Astrocyte of the spinal cord (primary cell): ENCODE data around the gene CGB3.

Experiments
- DNase-seq: peaks from one replicate; pipeline ENCODE4 v3.0.0; 2011; ENCODE audit warnings: low read depth, low spot score
- H3K4me3 ChIP-seq: 2 replicates; pipeline ENCODE4 v1.5.1; 2011; ENCODE audit warnings: low read depth, mild to moderate bottlenecking, low read length, moderate library complexity
- in situ Hi-C: cut with HindIII; loops from 2 replicates; pipeline ENCODE4 v1.10.0; 2017; ENCODE audit warnings: low sequenced_read_pairs
- TF ChIP-seq, protein P1 (sequence below): IDR thresholded peaks from 2 replicates; pipeline ENCODE4 v1.5.1; 2012; ENCODE audit warnings: low read depth, mild to moderate bottlenecking, low read length, inconsistent platforms

The CGB3 gene

DNA sequence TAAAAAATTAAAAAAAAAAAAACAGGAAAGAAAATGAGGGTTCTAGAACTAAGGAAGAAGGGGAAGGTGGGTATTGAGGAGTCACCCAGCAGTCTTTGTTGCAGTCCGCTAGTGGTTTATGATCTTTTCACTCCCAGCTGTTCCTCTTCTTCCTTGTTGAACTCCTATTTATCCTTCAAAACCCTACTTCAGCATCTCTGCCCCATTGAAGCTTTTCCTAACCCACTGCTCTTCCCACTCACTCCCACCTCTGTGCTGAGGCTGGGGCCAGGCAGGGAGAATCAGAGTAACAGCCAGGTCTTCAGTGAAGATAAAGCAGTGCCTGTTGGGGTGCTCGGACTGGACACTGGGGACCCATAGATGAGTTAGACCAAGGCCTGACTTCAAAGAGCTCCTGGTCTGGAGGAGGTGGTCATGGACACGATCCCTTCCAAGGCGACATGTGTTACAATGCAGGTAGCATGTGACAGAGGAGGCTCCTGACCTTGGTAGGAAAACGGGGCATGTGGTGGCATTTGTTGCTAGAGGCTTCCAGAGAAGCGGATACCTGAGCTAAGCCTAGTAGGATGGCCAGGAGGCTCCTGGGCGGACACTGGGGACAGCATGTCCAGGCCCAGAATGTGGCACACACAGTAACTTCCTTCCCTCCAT is 19.0 kb downstream of the CGB3 start:
- DNase-seq = no peak
- TF ChIP-seq, protein P1, sequence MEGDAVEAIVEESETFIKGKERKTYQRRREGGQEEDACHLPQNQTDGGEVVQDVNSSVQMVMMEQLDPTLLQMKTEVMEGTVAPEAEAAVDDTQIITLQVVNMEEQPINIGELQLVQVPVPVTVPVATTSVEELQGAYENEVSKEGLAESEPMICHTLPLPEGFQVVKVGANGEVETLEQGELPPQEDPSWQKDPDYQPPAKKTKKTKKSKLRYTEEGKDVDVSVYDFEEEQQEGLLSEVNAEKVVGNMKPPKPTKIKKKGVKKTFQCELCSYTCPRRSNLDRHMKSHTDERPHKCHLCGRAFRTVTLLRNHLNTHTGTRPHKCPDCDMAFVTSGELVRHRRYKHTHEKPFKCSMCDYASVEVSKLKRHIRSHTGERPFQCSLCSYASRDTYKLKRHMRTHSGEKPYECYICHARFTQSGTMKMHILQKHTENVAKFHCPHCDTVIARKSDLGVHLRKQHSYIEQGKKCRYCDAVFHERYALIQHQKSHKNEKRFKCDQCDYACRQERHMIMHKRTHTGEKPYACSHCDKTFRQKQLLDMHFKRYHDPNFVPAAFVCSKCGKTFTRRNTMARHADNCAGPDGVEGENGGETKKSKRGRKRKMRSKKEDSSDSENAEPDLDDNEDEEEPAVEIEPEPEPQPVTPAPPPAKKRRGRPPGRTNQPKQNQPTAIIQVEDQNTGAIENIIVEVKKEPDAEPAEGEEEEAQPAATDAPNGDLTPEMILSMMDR = no peak
- H3K4me3 ChIP-seq = no peak overlapping the region
- in situ Hi-C loops = no loop called here

DNA sequence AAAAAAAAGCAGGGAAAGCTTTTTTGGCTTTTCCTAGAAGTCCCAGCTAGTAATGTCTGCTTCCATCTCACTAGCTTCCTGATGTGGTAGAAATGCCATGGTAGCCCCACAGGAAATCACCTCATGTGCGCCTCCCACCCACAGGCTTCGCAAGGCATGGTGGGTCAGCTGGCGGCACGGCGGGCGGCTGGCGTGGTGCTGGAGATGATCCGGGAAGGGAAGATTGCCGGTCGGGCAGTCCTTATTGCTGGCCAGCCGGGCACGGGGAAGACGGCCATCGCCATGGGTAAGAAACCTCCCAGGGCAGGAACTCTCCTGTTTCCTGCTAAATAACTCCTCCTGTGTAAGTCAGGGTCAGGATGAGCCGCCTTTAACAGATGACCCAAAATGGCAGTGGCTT is 20.0 kb downstream of the CGB3 start:
- TF ChIP-seq, protein P1 = no peak
- in situ Hi-C loops = no loop called here
- no peak overlapping the region for H3K4me3 ChIP-seq
- DNase-seq = no peak

DNA sequence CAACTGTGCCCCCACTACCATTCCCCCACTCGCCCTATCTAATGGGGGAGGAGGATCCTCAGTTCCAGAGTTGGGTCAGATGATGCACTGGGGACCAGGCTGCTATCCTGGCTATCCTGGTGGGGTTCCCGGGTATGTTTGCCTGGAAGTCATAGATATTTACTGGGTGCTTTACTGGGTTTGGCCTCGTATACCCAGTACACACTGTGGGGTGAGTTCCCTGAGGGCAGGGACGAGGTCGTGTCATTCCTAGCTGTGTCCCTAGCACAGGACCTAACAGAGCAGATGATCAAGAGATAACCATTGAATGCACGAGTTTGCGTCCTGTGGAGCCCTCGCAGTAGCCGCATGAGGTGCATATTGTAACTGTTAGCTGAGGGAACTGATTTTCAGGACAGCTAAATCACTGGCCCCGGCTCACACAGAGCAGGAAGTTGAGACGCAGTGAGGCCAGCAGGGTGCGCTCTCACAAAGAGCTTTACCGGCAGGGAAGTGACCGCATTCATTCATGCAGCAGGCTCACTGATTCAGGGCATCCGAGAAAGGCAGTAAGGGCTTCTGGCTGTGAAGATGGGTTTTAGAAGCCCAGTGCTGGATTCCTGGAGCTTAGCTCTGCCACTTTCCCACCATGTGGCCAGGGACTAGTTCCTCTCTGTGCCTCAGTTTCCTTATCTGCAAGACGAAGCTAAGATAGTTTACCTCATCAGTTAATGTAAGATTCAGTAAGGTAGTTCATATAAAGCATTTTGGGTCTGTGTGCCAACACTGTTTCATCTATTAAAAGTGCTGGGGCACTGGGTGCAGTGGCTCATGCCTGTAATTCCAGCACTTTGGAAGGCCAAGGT is 24.4 kb downstream of the CGB3 start:
- no peak overlapping the region for H3K4me3 ChIP-seq
- TF ChIP-seq, protein P1 = peak; percentile 89
- in situ Hi-C loops = no loop called here
- DNase-seq = peak; percentile 73

DNA sequence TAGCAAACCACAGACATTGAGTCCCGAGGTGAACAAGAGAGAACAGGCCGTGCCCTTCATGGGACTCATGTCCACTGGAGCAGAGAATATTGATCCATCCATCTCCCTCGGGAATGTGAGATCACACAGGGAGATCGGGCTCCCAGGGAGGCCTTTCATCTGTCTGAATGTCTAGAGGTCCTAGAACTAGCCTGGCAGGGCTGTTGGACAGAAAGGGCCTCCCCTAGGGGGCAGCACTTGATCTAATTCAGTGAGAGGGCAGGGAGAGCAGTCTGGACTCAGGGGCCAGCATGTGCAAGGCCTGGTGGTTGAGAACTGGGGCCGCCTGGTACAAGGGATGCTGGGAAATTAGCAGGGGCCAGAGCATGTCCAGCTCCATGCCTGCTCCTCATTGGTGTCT is 26.2 kb downstream of the CGB3 start:
- TF ChIP-seq, protein P1 = peak; percentile 68
- DNase-seq = peak; percentile 49
- H3K4me3 ChIP-seq = no peak overlapping the region
- in situ Hi-C loops = no loop called here

DNA sequence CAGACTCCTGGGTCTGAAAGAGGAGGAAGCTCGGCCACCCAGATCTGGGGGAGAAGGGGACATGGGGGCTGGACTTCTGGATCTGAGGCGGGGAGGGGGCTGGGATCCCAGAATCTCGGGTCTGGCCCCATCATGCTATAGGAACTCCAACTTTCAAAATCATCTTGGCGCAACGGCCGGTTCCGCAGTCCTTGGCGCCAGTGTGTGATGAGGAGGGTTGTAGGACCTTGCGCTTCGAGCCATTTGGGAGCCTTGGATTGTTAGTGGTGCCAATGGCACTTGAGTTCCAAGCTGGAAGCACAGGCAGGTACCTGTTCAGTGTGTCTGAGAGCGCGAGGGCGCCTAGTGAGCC is 30.1 kb downstream of the CGB3 start:
- peak overlapping the region; percentile 74 for H3K4me3 ChIP-seq
- TF ChIP-seq, protein P1 = no peak
- DNase-seq = no peak
- in situ Hi-C loops = no loop called here

DNA sequence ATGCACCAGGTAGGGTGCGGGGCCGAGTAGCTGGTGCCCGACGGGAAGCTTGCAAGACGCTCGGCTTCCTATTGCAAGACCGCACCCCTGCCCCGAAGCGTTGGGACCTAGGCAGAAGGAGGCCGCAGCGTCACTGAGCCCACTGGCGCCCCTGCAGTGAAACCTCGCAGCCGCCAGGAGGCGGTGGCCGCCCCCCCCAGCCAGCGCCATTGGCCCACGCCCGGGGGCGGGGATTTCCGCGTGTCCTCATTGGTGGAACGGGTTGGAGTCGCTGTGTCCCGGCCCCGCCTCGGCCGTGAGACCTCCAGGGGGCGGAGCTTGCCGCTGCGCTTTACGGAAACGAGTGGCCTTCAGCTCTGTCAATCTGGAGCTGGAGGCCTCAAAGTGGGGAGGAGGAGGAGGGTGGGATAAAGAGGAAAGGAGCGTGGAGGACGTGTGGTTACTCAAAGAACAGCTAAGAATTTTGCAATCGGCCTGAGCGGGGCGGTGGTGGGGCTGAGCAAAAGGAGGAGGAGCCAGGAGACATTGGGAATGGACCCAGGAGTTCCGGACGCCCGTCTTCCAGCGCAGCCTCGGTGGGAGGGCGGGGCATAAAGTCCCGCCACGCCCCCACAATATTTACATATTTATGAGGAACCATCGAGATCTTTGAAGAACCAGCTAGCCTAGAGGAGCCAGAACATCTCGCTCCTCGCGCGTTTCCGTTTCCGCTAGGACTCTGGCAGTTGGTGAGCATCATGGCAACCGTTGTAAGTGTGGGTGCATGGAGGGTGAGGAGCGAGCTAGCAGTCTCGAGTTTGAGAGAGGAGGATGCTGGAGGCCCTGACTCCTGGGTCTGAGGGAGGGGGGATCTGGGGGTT is 30.7 kb downstream of the CGB3 start, which contains the start of the genes GYS1 and RUVBL2:
Gene GYS1 (minus strand): TSS at position 135 of the 860 bp plus-strand sequence. CDS start 197 bp downstream, outside the sequence.
Gene RUVBL2 (plus strand): TSS at position 713 of the 860 bp plus-strand sequence. CDS start 25 bp downstream, at position 738.
- TF ChIP-seq, protein P1 = peak; percentile 84

More for the DNA sequence above, 30.7 kb downstream of the CGB3 start, which contains the start of the genes GYS1 and RUVBL2:
- in situ Hi-C loops = no loop called here
- H3K4me3 ChIP-seq = peak within 1 kb of the TSS; percentile 74
- peak; percentile 100 for DNase-seq
